HG02642 (cell line): Measurements from ENCODE around the gene RIMKLB.
"Not testable (repeated sequence)": the region's sequence is repeated elsewhere in the genome, so short reads cannot be mapped to it uniquely, and the experiment has no call there.

ENCODE experiments used
- ATAC-seq: cut with Tn5 transposase; IDR thresholded peaks from one replicate; pipeline ENCODE4 v1.9.1; 2021; ENCODE audit warnings: mild to moderate bottlenecking; ENCODE audit not compliant: unreplicated experiment, poor library complexity

RIMKLB gene

GRCh38 chr12:8810112-8810511, 112.3 kb downstream of the RIMKLB start:
- not testable (repeated sequence) for ATAC-seq

- ATAC-seq, result no peak
Measured at GRCh38 chr12:8813572-8814357, 116.0 kb downstream of the RIMKLB start.

- no peak for ATAC-seq
Measured at GRCh38 chr12:8816448-8817050, 118.8 kb downstream of the RIMKLB start.

- ATAC-seq, result no peak
Measured at GRCh38 chr12:8817856-8818255, 120.1 kb downstream of the RIMKLB start.

- ATAC-seq, result no peak
Measured at GRCh38 chr12:8818526-8818925, 120.7 kb downstream of the RIMKLB start.

GRCh38 chr12:8819666-8819980, 121.8 kb downstream of the RIMKLB start:
- ATAC-seq, result no peak

- not testable (repeated sequence) for ATAC-seq
Measured at GRCh38 chr12:8820676-8821407, 123.1 kb downstream of the RIMKLB start.

GRCh38 chr12:8821591-8821990, 123.8 kb downstream of the RIMKLB start:
- ATAC-seq, result no peak

- ATAC-seq, result no peak
Measured at GRCh38 chr12:8822298-8822697, 124.5 kb downstream of the RIMKLB start, which contains the start of gene A2ML1. Gene A2ML1 (plus strand): TSS chr12:8822621. CDS start chr12:8822652, 31 bp downstream.

GRCh38 chr12:8823565-8824300, 125.9 kb downstream of the RIMKLB start:
- ATAC-seq, result no peak

- ATAC-seq, result no peak
Measured at GRCh38 chr12:8827551-8828256, 129.9 kb downstream of the RIMKLB start.

GRCh38 chr12:8828257-8829124, 130.7 kb downstream of the RIMKLB start:
- no peak for ATAC-seq

- no peak for ATAC-seq
Measured at GRCh38 chr12:8829125-8829518, 131.3 kb downstream of the RIMKLB start.

- no peak for ATAC-seq
Measured at GRCh38 chr12:8829621-8830020, 131.8 kb downstream of the RIMKLB start.

GRCh38 chr12:8831116-8831515, 133.3 kb downstream of the RIMKLB start:
- ATAC-seq, result no peak

GRCh38 chr12:8832500-8832899, 134.7 kb downstream of the RIMKLB start:
- no peak for ATAC-seq
